ENCODE measurements around the gene ITGBL1.

- TF ChIP-seq E2F6 (IDR thresholded peaks at IDR 0.05) (no peak), CHD2 (IDR thresholded peaks at IDR 0.05; ENCODE audit: low read length) (no peak), RFX5 (IDR thresholded peaks at IDR 0.05; ENCODE audit: borderline replicate concordance, low read depth, low read length) (no peak), KDM5A (IDR thresholded peaks at IDR 0.05; ENCODE audit: low read length) (no peak), JUND (IDR thresholded peaks at IDR 0.05; ENCODE audit: low read length) (no peak)
Measured at GRCh38 chr13:101552286-101552685, 99.8 kb downstream of the ITGBL1 start.
